Common myeloid progenitor, CD34-positive (primary cell): ENCODE results near the gene VPS41.

Source experiments
- CTCF ChIA-PET: fragments of 350-600 bp; sonication (Branson Sonifier 250); formaldehyde crosslinking; loops from one replicate; lab custom pipeline; 2021; ENCODE audit warnings: antibody characterized with exemption; lab: Charles Lee
- POLR2A ChIA-PET: fragments of 350-600 bp; sonication (Branson Sonifier 250); formaldehyde crosslinking; loops from one replicate; lab custom pipeline; 2021; ENCODE audit warnings: antibody characterized with exemption; lab: Charles Lee
- DNase-seq, 3 donors: peaks; one replicate each; pipeline versions ENCODE4 v3.0.0 to v3.0.0-alpha.2; 2013
- H3K27ac ChIP-seq, 2 experiments: 1 replicate in 1 of 2; 2 replicates in 1 of 2; pipeline ENCODE4 v1.7.0; 2013; ENCODE audit warnings: inconsistent platforms in 2 of 2, low read length in 2 of 2, mild to moderate bottlenecking in 2 of 2, low read depth in 1 of 2, moderate library complexity in 1 of 2; ENCODE audit not compliant: severe bottlenecking in 2 of 2, insufficient read depth in 1 of 2, poor library complexity in 1 of 2
- H3K27me3 ChIP-seq, 5 experiments: replicated peaks in 2 of 5; 1 replicate in 3 of 5; 2 replicates in 2 of 5; pipeline versions ENCODE4 v1.6.1 to v1.7.0; 2013; ENCODE audit warnings: low read length in 4 of 5, mild to moderate bottlenecking in 2 of 5, moderate library complexity in 2 of 5, inconsistent platforms in 1 of 5; ENCODE audit not compliant: insufficient read depth in 5 of 5, control insufficient read depth in 4 of 5
- H3K36me3 ChIP-seq, 4 experiments: 1 replicate in 2 of 4; 2 replicates in 2 of 4; pipeline versions ENCODE4 v1.6.1 to v1.7.0; 2013; ENCODE audit warnings: low read length in 3 of 4, control low read depth in 1 of 4, mild to moderate bottlenecking in 1 of 4; ENCODE audit not compliant: control insufficient read depth in 4 of 4, insufficient read depth in 4 of 4
- H3K4me1 ChIP-seq, 4 experiments: 1 replicate in 3 of 4; 2 replicates in 1 of 4; pipeline versions ENCODE4 v1.6.1 to v1.7.1; 2013; ENCODE audit warnings: low read length in 3 of 4, mild to moderate bottlenecking in 3 of 4, control low read depth in 1 of 4, inconsistent platforms in 1 of 4, moderate library complexity in 1 of 4; ENCODE audit not compliant: control insufficient read depth in 4 of 4, insufficient read depth in 4 of 4; ENCODE audit errors: control extremely low read depth in 1 of 4
- H3K4me3 ChIP-seq, 7 experiments: 1 replicate in 4 of 7; 2 replicates in 3 of 7; pipeline versions ENCODE4 v1.5.1 to v1.7.0; 2013; ENCODE audit warnings: mild to moderate bottlenecking in 7 of 7, low read length in 6 of 7, moderate library complexity in 6 of 7, inconsistent platforms in 2 of 7, low read depth in 2 of 7, control low read depth in 1 of 7; ENCODE audit not compliant: insufficient read depth in 4 of 7, control insufficient read depth in 1 of 7; ENCODE audit errors: extremely low read depth in 1 of 7
- H3K9me3 ChIP-seq, 5 experiments: 1 replicate in 4 of 5; 2 replicates in 1 of 5; pipeline versions ENCODE4 v1.6.1 to v1.7.1; 2013; ENCODE audit warnings: low read length in 4 of 5, mild to moderate bottlenecking in 2 of 5, inconsistent platforms in 1 of 5, low read depth in 1 of 5, moderate library complexity in 1 of 5; ENCODE audit not compliant: control insufficient read depth in 4 of 5, insufficient read depth in 2 of 5; ENCODE audit errors: control extremely low read depth in 1 of 5
- WGBS: methylation state at CpG from one replicate; pipeline ENCODE4 v1.1.5; 2013; ENCODE audit not compliant: insufficient coverage; 5-methylcytosine and 5-hydroxymethylcytosine counted together

VPS41 gene

GRCh38 chr7:38731215-38731614 is 177.8 kb downstream of the VPS41 start:
- DNase-seq = no peak
- POLR2A ChIA-PET = no interaction called here

DNA sequence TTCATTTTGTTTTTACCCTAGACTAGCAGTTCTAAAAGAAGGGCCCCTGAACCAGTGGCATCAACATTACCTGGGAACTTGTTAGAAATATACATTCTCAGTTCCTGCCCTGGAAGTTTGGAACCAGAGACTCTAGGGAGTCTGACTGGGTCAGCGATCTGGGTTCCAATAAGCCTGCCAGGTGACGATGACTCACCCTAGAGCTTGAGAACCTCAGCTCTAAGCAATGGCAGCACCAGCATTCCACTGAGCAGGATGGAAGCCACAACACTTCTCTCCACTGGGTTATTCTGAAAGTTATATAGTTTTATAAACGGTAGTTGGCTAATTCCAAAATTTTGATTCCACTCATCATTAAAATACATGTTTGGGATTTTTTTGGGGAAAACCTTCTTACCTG is 180.8 kb downstream of the VPS41 start:
- ChIA-PET CTCF (no interaction called here), POLR2A (no interaction called here)
- no CpG with 5 or more reads among the region's 3 CpGs for WGBS
- Histone ChIP-seq H3K36me3 (peaks cover 7 to 54% (median 27%) of the 10 kb centered on the region in 4 experiments), H3K9me3 (no peaks in the 10 kb centered on the region), H3K27me3 (no peaks in the 10 kb centered on the region), H3K4me3 (no peak overlapping the region), H3K4me1 (no peaks in the 10 kb centered on the region), H3K27ac (no peak overlapping the region)
- DNase-seq = no peak

More at GRCh38 chr7:38731215-38731614, 177.8 kb downstream of the VPS41 start:
- Histone ChIP-seq H3K4me3 (no peak overlapping the region), H3K27me3 (no peaks in the 10 kb centered on the region), H3K36me3 (peaks cover 3 to 47% (median 21%) of the 10 kb centered on the region in 4 experiments), H3K9me3 (no peaks in the 10 kb centered on the region), H3K27ac (no peak overlapping the region), H3K4me1 (no peaks in the 10 kb centered on the region)
- 94% methylated on average over 2 of the region's 2 CpGs for WGBS
- CTCF ChIA-PET = no interaction called here

- ChIA-PET POLR2A (no interaction called here), CTCF (no interaction called here)
- 100% methylated on average over 3 of the region's 4 CpGs for WGBS
- Histone ChIP-seq H3K27ac (no peak overlapping the region), H3K4me1 (no peaks in the 10 kb centered on the region), H3K27me3 (no peaks in the 10 kb centered on the region), H3K36me3 (peaks cover 7 to 53% (median 27%) of the 10 kb centered on the region in 4 experiments), H3K9me3 (no peaks in the 10 kb centered on the region), H3K4me3 (no peak overlapping the region)
- no peak for DNase-seq
Measured at GRCh38 chr7:38727184-38727940, 181.6 kb downstream of the VPS41 start.

- peaks cover 0 to 2% (median 0%) of the 10 kb centered on the region in 5 experiments for H3K9me3 ChIP-seq
- DNase-seq = no peak
- no peak overlapping the region for H3K27ac ChIP-seq
- no peaks in the 10 kb centered on the region for H3K27me3 ChIP-seq
- H3K36me3 ChIP-seq = peaks cover 7 to 49% (median 29%) of the 10 kb centered on the region in 4 experiments
- ChIA-PET POLR2A (no interaction called here), CTCF (no interaction called here)
- H3K4me1 ChIP-seq = no peaks in the 10 kb centered on the region
- no peak overlapping the region for H3K4me3 ChIP-seq
- 98% methylated on average over 8 of the region's 10 CpGs for WGBS
Measured at GRCh38 chr7:38723327-38723726, 185.7 kb downstream of the VPS41 start.

DNA sequence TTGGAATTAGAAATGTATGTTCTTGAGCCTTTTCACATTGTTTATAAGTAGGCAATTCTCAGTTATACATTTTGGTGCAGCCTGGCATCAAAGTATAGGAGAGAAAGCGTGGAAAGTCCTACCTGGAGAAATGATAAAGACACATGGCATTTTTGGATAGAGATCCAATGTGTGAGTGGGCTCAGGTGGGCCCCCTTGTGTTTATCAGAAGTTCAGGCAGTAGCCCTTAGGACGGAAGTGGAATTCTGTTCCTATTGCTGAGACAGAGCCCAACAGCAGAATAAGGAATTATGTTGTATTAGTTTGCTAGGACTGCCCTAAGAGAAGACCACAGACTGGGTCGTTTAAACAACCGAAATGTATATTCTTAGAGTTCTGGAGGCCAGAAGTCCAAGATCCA is 192.6 kb downstream of the VPS41 start:
- WGBS = 98% methylated on average over 4 of the region's 4 CpGs
- POLR2A ChIA-PET = no interaction called here
- Histone ChIP-seq H3K27ac (no peak overlapping the region), H3K4me3 (no peak overlapping the region), H3K9me3 (peaks cover 0 to 2% (median 0%) of the 10 kb centered on the region in 5 experiments), H3K4me1 (no peaks in the 10 kb centered on the region), H3K36me3 (peaks cover 0 to 8% (median 3%) of the 10 kb centered on the region in 4 experiments), H3K27me3 (peaks cover 0 to under 1% (median 0%) of the 10 kb centered on the region in 5 experiments)
- CTCF ChIA-PET = no interaction called here
- no peak for DNase-seq

- H3K4me1 ChIP-seq = no peaks in the 10 kb centered on the region
- no peaks in the 10 kb centered on the region for H3K9me3 ChIP-seq
- no peak overlapping the region for H3K27ac ChIP-seq
- CTCF ChIA-PET = no interaction called here
- WGBS = 100% methylated on average over 1 of the region's 4 CpGs
- no peak for DNase-seq
- no peaks in the 10 kb centered on the region for H3K36me3 ChIP-seq
- POLR2A ChIA-PET = no interaction called here
- no peak overlapping the region for H3K4me3 ChIP-seq
- peaks cover 0 to 2% (median 0%) of the 10 kb centered on the region in 5 experiments for H3K27me3 ChIP-seq
Measured at GRCh38 chr7:38709123-38709522, 199.9 kb downstream of the VPS41 start.

DNA sequence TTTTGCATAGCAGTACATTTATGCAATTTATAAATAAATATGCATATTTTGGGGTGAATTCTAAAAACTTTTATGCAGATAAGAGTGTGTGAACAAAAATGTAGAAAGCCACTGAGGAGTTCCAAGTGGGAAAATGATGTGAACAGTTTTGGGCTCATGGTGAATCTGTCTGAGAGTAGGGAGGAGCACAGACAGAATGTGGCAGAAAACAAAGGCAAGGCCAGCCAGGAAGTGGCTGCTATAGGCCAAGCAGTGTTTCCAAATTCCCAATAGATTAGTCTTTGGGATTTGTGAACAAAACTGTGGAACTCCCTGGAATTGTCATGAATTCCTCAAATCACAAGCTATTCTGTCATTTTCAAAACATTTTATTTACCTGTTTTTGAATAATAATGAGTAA is 204.2 kb downstream of the VPS41 start:
- Histone ChIP-seq H3K9me3 (no peaks in the 10 kb centered on the region), H3K27me3 (no peaks in the 10 kb centered on the region), H3K4me1 (no peaks in the 10 kb centered on the region), H3K36me3 (no peaks in the 10 kb centered on the region), H3K27ac (no peak overlapping the region), H3K4me3 (no peak overlapping the region)
- CTCF ChIA-PET = no interaction called here
- POLR2A ChIA-PET = no interaction called here
- DNase-seq = no peak
